H9 (cell line): ENCODE measurements around the gene PCSK6. TPM values are rescaled to one million over a fixed set of nuclear protein-coding genes. Genes with fewer than 3 reads are reported as not detected.

Experiments used
- DNase-seq: peaks from one replicate; pipeline ENCODE4 v3.0.0-alpha.2; 2017
- H2AFZ ChIP-seq: one replicate; pipeline ENCODE4 v1.6.1; 2013; ENCODE audit warnings: mild to moderate bottlenecking, low read length, control low read depth, moderate library complexity
- H2AK5ac ChIP-seq: 2 replicates; pipeline ENCODE4 v1.6.1; 2013; ENCODE audit warnings: low read length, control low read depth, mixed read lengths; ENCODE audit not compliant: insufficient read length
- H2BK120ac ChIP-seq: one replicate; pipeline ENCODE4 v1.6.1; 2013; ENCODE audit warnings: low read depth, mild to moderate bottlenecking, low read length, control low read depth, inconsistent platforms; ENCODE audit not compliant: poor library complexity, severe bottlenecking
- H2BK12ac ChIP-seq: 2 replicates; pipeline ENCODE4 v1.6.1; 2013; ENCODE audit warnings: low read length, control low read depth, mixed read lengths, low read depth; ENCODE audit not compliant: insufficient read length
- H2BK15ac ChIP-seq: 2 replicates; pipeline ENCODE4 v1.6.1; 2013; ENCODE audit warnings: low read depth, low read length, control low read depth
- H2BK20ac ChIP-seq: one replicate; pipeline ENCODE4 v1.6.1; 2013; ENCODE audit warnings: low read depth, mild to moderate bottlenecking, low read length, control low read depth, inconsistent platforms; ENCODE audit not compliant: poor library complexity, severe bottlenecking
- H2BK5ac ChIP-seq: 2 replicates; pipeline ENCODE4 v1.6.1; 2013; ENCODE audit warnings: low read length, control low read depth, mixed read lengths; ENCODE audit not compliant: insufficient read length
- H3K14ac ChIP-seq: 2 replicates; pipeline ENCODE4 v1.6.1; 2013; ENCODE audit warnings: low read length, control low read depth; ENCODE audit not compliant: insufficient read depth
- H3K18ac ChIP-seq: 2 replicates; pipeline ENCODE4 v1.6.1; 2013; ENCODE audit warnings: low read depth, mild to moderate bottlenecking, mixed read lengths, low read length, control low read depth; ENCODE audit not compliant: insufficient read length
- H3K23ac ChIP-seq: 2 replicates; pipeline ENCODE4 v1.6.1; 2013; ENCODE audit warnings: low read length, control low read depth, mixed read lengths, low read depth; ENCODE audit not compliant: insufficient read length
- H3K23me2 ChIP-seq: 2 replicates; pipeline ENCODE4 v1.6.1; 2013; ENCODE audit warnings: low read depth, mild to moderate bottlenecking, mixed read lengths, low read length, control low read depth; ENCODE audit not compliant: insufficient read length, poor library complexity, severe bottlenecking
- H3K27ac ChIP-seq: 2 replicates; pipeline ENCODE4 v1.5.1; 2013; ENCODE audit warnings: low read length, control low read depth, mixed read lengths, low read depth; ENCODE audit not compliant: insufficient read length
- H3K27me3 ChIP-seq: 2 replicates; pipeline ENCODE4 v1.6.1; 2013; ENCODE audit warnings: low read length, control low read depth, inconsistent platforms; ENCODE audit not compliant: insufficient read depth
- H3K4ac ChIP-seq: 2 replicates; pipeline ENCODE4 v1.6.1; 2013; ENCODE audit warnings: low read depth, mild to moderate bottlenecking, control low read depth, inconsistent platforms, low read length, moderate library complexity
- H3K4me1 ChIP-seq: 2 replicates; pipeline ENCODE4 v1.6.1; 2013; ENCODE audit warnings: low read length, control low read depth, inconsistent platforms; ENCODE audit not compliant: insufficient read depth
- H3K4me2 ChIP-seq: 2 replicates; pipeline ENCODE4 v1.6.1; 2013; ENCODE audit warnings: low read length, control low read depth, mixed read lengths; ENCODE audit not compliant: insufficient read length, insufficient read depth
- H3K56ac ChIP-seq: 2 replicates; pipeline ENCODE4 v1.6.1; 2013; ENCODE audit warnings: low read depth, mild to moderate bottlenecking, mixed read lengths, low read length, control low read depth; ENCODE audit not compliant: insufficient read length
- H3K79me1 ChIP-seq: 2 replicates; pipeline ENCODE4 v1.6.1; 2013; ENCODE audit warnings: low read depth, mild to moderate bottlenecking, moderate library complexity, low read length, control low read depth, inconsistent platforms; ENCODE audit not compliant: insufficient read depth, poor library complexity, severe bottlenecking
- H3K79me2 ChIP-seq: 2 replicates; pipeline ENCODE4 v1.6.1; 2013; ENCODE audit warnings: low read length, control low read depth, inconsistent platforms; ENCODE audit not compliant: insufficient read depth
- H3K9ac ChIP-seq: 2 replicates; pipeline ENCODE4 v1.6.1; 2013; ENCODE audit warnings: low read length, control low read depth, mixed read lengths; ENCODE audit not compliant: insufficient read length; ENCODE audit errors: extremely low read depth
- H3K9me3 ChIP-seq: one replicate; pipeline ENCODE4 v1.6.1; 2013; ENCODE audit warnings: low read depth, low read length, inconsistent platforms; ENCODE audit not compliant: control insufficient read depth
- H3T11ph ChIP-seq: one replicate; pipeline ENCODE4 v1.6.1; 2013; ENCODE audit warnings: mild to moderate bottlenecking, low read length, control low read depth, inconsistent platforms
- H4K20me1 ChIP-seq: one replicate; pipeline ENCODE4 v1.6.1; 2013; ENCODE audit not compliant: control insufficient read depth, insufficient read length, insufficient read depth
- H4K5ac ChIP-seq: 2 replicates; pipeline ENCODE4 v1.6.1; 2013; ENCODE audit warnings: low read depth, mild to moderate bottlenecking, mixed read lengths, low read length, control low read depth; ENCODE audit not compliant: insufficient read length
- H4K8ac ChIP-seq: replicated peaks from 2 replicates; pipeline ENCODE4 v1.6.1; 2013; ENCODE audit warnings: low read length, control low read depth, mixed read lengths, low read depth; ENCODE audit not compliant: insufficient read length
- H4K91ac ChIP-seq: 2 replicates; pipeline ENCODE4 v1.6.1; 2013; ENCODE audit warnings: low read depth, mild to moderate bottlenecking, moderate library complexity, mixed read lengths, low read length, control low read depth; ENCODE audit not compliant: insufficient read length
- H3K27ac Mint-ChIP-seq, 3 experiments: 2 replicates in 2 of 3; 3 replicates in 1 of 3; pipeline ENCODE4 v1.8.0; 2020 to 2021; ENCODE audit warnings: mixed read lengths in 3 of 3, mild to moderate bottlenecking in 1 of 3, moderate library complexity in 1 of 3
- H3K27me3 Mint-ChIP-seq: 2 replicates; pipeline ENCODE4 v1.8.0; 2021; ENCODE audit warnings: low read depth, mild to moderate bottlenecking, moderate library complexity, mixed read lengths
- H3K36me3 Mint-ChIP-seq, 3 experiments: 2 replicates in 2 of 3; 3 replicates in 1 of 3; pipeline ENCODE4 v1.8.0; 2020 to 2021; ENCODE audit warnings: low read depth in 3 of 3, mixed read lengths in 3 of 3; ENCODE audit not compliant: insufficient read depth in 1 of 3
- H3K4me1 Mint-ChIP-seq, 2 experiments: 2 replicates each; pipeline ENCODE4 v1.8.0; 2020; ENCODE audit warnings: mixed read lengths in 2 of 2
- H3K4me3 Mint-ChIP-seq, 2 experiments: 2 replicates in 1 of 2; 3 replicates in 1 of 2; pipeline ENCODE4 v1.8.0; 2020 to 2021; ENCODE audit warnings: mild to moderate bottlenecking in 2 of 2, mixed read lengths in 2 of 2, moderate library complexity in 1 of 2
- H3K9me3 Mint-ChIP-seq, 2 experiments: 2 replicates in 1 of 2; 3 replicates in 1 of 2; pipeline ENCODE4 v1.8.0; 2020; ENCODE audit warnings: mild to moderate bottlenecking in 2 of 2, mixed read lengths in 2 of 2, moderate library complexity in 1 of 2
- WGBS: extraction: QIAGEN DNeasy Blood & Tissue Kit; methylation state at CpG from one replicate; pipeline ENCODE4 v1.1.7; 2013; ENCODE audit warnings: missing lambda C conversion rate, low lambda C conversion rate, mixed read lengths; ENCODE audit not compliant: insufficient read length; ENCODE audit errors: extremely low coverage; 5-methylcytosine and 5-hydroxymethylcytosine counted together
- total RNA-seq: library from RNA; stranded (reverse); gene quantifications from 2 replicates; pipeline ENCODE4 v1.2.1, GENCODE V29; 2021
- TF ChIP-seq, protein P1 (sequence below): fragments of 200-600 bp; sonication (generic); conservative IDR thresholded peaks from 3 replicates; pipeline ENCODE4 v1.8.0; 2021; ENCODE audit warnings: antibody characterized with exemption, mild to moderate bottlenecking

PCSK6 gene
- total RNA-seq, 1 experiment from 2014 or later: 4.0 TPM

DNA sequence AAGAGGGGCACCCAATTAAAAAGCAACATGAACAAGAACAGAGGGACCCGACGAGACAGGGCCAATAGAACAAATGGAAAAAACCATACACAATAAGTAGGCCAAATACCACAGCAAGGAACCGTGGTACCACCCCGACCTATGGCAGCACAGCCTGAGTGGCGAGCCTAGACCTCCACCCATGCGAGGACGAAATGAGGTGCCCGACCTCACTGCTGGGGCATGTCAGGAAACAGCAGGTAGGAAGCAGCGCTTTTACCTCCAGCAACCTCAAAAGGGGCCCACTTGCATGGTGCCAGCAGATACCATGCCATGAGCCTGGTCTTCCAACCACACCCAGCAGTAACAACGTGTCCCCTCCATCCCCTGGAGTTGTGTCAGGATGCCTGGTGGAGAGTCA, 77.9 kb downstream of the PCSK6 start:
- WGBS: no CpG with 5 or more reads among the region's 10 CpGs
- H2BK15ac ChIP-seq: no peak overlapping the region
- H3K9ac ChIP-seq: no peak overlapping the region
- no peak overlapping the region for H4K91ac ChIP-seq
- H3K27me3 Mint-ChIP-seq: peaks cover 4% of the 10 kb centered on the region
- H3K4ac ChIP-seq: no peak overlapping the region
- H3K23ac ChIP-seq: no peak overlapping the region
- no peak overlapping the region for H3T11ph ChIP-seq
- H2BK20ac ChIP-seq: no peak overlapping the region
- H3K4me1 ChIP-seq: no peaks in the 10 kb centered on the region
- H3K18ac ChIP-seq: no peak overlapping the region
- no peak overlapping the region for H3K4me3 Mint-ChIP-seq
- H3K4me2 ChIP-seq: no peak overlapping the region
- no peak overlapping the region for H2AFZ ChIP-seq
- H2BK12ac ChIP-seq: no peak overlapping the region
- TF ChIP-seq, protein P1, sequence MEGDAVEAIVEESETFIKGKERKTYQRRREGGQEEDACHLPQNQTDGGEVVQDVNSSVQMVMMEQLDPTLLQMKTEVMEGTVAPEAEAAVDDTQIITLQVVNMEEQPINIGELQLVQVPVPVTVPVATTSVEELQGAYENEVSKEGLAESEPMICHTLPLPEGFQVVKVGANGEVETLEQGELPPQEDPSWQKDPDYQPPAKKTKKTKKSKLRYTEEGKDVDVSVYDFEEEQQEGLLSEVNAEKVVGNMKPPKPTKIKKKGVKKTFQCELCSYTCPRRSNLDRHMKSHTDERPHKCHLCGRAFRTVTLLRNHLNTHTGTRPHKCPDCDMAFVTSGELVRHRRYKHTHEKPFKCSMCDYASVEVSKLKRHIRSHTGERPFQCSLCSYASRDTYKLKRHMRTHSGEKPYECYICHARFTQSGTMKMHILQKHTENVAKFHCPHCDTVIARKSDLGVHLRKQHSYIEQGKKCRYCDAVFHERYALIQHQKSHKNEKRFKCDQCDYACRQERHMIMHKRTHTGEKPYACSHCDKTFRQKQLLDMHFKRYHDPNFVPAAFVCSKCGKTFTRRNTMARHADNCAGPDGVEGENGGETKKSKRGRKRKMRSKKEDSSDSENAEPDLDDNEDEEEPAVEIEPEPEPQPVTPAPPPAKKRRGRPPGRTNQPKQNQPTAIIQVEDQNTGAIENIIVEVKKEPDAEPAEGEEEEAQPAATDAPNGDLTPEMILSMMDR: no peak
- no peak overlapping the region for H2BK120ac ChIP-seq
- no peak overlapping the region for H3K56ac ChIP-seq
- no peak overlapping the region for H3K27ac Mint-ChIP-seq
- peak; percentile 19 for DNase-seq
- H3K23me2 ChIP-seq: no peaks in the 10 kb centered on the region
- no peaks in the 10 kb centered on the region for H4K20me1 ChIP-seq
- peaks cover 21 to 29% of the 10 kb centered on the region in 2 experiments for H3K4me1 Mint-ChIP-seq
- no peaks in the 10 kb centered on the region for H3K9me3 ChIP-seq
- H3K27ac ChIP-seq: no peak overlapping the region
- peaks cover 0 to 5% (median 0%) of the 10 kb centered on the region in 3 experiments; a peak in 1 of 7 replicates for H3K36me3 Mint-ChIP-seq
- H4K5ac ChIP-seq: no peak overlapping the region
- no peaks in the 10 kb centered on the region for H3K27me3 ChIP-seq
- H3K79me1 ChIP-seq: no peaks in the 10 kb centered on the region
- peaks cover 3 to 6% of the 10 kb centered on the region in 2 experiments; a peak in 3 of 5 replicates for H3K9me3 Mint-ChIP-seq
- H4K8ac ChIP-seq: no peak overlapping the region
- no peaks in the 10 kb centered on the region for H3K79me2 ChIP-seq
- no peak overlapping the region; the same call in 1 of the 2 replicates for H3K14ac ChIP-seq
- H2AK5ac ChIP-seq: no peak overlapping the region
- H2BK5ac ChIP-seq: no peak overlapping the region
